A204.1 (cell line): ENCODE results near the gene FMNL2.
A peak's percentile ranks its signal among the peaks of the same experiment; 100 is the strongest.
"Not testable (repeated sequence)": the region's sequence is repeated elsewhere in the genome, so short reads cannot be mapped to it uniquely, and the experiment has no call there.

Experiments
- FAIRE-seq: peaks from 2 replicates; lab custom pipeline; 2012; peaks lifted over from hg19 to GRCh38; lab: Jason Lieb, UNC

Gene FMNL2

GRCh38 chr2:152499331-152499816 lies 164.4 kb downstream of the FMNL2 start:
- peak; percentile 9 for FAIRE-seq

- peak; percentile 9 for FAIRE-seq
Measured at GRCh38 chr2:152499896-152500735, 165.1 kb downstream of the FMNL2 start.

- FAIRE-seq: no peak
Measured at GRCh38 chr2:152500772-152501171, 165.8 kb downstream of the FMNL2 start.

GRCh38 chr2:152501666-152502065 lies 166.7 kb downstream of the FMNL2 start:
- FAIRE-seq: peak; percentile 87

GRCh38 chr2:152504618-152505017 lies 169.6 kb downstream of the FMNL2 start:
- FAIRE-seq: no peak

- no peak for FAIRE-seq
Measured at GRCh38 chr2:152505495-152505906, 170.5 kb downstream of the FMNL2 start.

- peak; percentile 96 for FAIRE-seq
Measured at GRCh38 chr2:152506843-152507242, 171.9 kb downstream of the FMNL2 start.

GRCh38 chr2:152507907-152508306 lies 172.9 kb downstream of the FMNL2 start:
- FAIRE-seq: no peak

GRCh38 chr2:152508446-152508845 lies 173.5 kb downstream of the FMNL2 start:
- no peak for FAIRE-seq

GRCh38 chr2:152509772-152510491 lies 175.0 kb downstream of the FMNL2 start:
- no peak for FAIRE-seq

GRCh38 chr2:152510621-152511020 lies 175.6 kb downstream of the FMNL2 start:
- FAIRE-seq: no peak

GRCh38 chr2:152511981-152512380 lies 177.0 kb downstream of the FMNL2 start:
- no peak for FAIRE-seq

- no peak for FAIRE-seq
Measured at GRCh38 chr2:152513029-152513428, 178.1 kb downstream of the FMNL2 start.

GRCh38 chr2:152513681-152514080 lies 178.7 kb downstream of the FMNL2 start:
- no peak for FAIRE-seq

- no peak for FAIRE-seq
Measured at GRCh38 chr2:152518034-152518433, 183.1 kb downstream of the FMNL2 start.

- FAIRE-seq: no peak
Measured at GRCh38 chr2:152518641-152519580, 183.9 kb downstream of the FMNL2 start.

- FAIRE-seq: no peak
Measured at GRCh38 chr2:152519581-152519952, 184.6 kb downstream of the FMNL2 start.

GRCh38 chr2:152520759-152521158 lies 185.8 kb downstream of the FMNL2 start:
- FAIRE-seq: no peak

GRCh38 chr2:152522446-152522845 lies 187.5 kb downstream of the FMNL2 start:
- not testable (repeated sequence) for FAIRE-seq

- FAIRE-seq: peak; percentile 11
Measured at GRCh38 chr2:152523091-152523490, 188.1 kb downstream of the FMNL2 start.

- FAIRE-seq: no peak
Measured at GRCh38 chr2:152525277-152525838, 190.4 kb downstream of the FMNL2 start.
